ENCODE measurements around the gene PRPF40A. TPM values are rescaled to one million over a fixed set of nuclear protein-coding genes. Genes with fewer than 3 reads are reported as not detected.
A peak's percentile ranks its signal among the peaks of the same experiment; 100 is the strongest.
"Not testable (repeated sequence)": the region's sequence is repeated elsewhere in the genome, so short reads cannot be mapped to it uniquely, and the experiment has no call there.

The PRPF40A gene
- total and polyA plus RNA-seq, 2 experiments from 2014 or later = 86.1 to 112 TPM

GRCh38 chr2:152762202-152762601, 44.9 kb upstream of the PRPF40A start:
- no peak overlapping the region for H3K9ac ChIP-seq
- 38 to 42% methylated on average over 5 of the region's 5 CpGs for WGBS, 2 experiments (ENCODE audit: low coverage in 1 of 2, low lambda C conversion rate in 2 of 2, missing lambda C conversion rate in 2 of 2)
- no peaks in the 10 kb centered on the region for H3K79me2 ChIP-seq (ENCODE audit: insufficient read depth)
- peak overlapping the region; percentile 28; the same call in 1 of the 2 replicates for H2AFZ ChIP-seq
- H3K36me3 ChIP-seq (ENCODE audit: low read depth) = peaks cover 11% of the 10 kb centered on the region; the same call in 1 of the 2 replicates
- peak overlapping the region; percentile 15 for H3K4me2 ChIP-seq (ENCODE audit: unreplicated experiment)
- no peaks in the 10 kb centered on the region for H4K20me1 ChIP-seq (ENCODE audit: insufficient read depth)
- TF ChIP-seq EZH2 (IDR thresholded peaks at IDR 0.05; ENCODE audit: insufficient read depth, poor library complexity, severe bottlenecking) = no peak
- no peak for TF ChIP-seq EZH2phosphoT487 (IDR thresholded peaks at IDR 0.05; ENCODE audit: insufficient read depth, low read depth)
- in situ Hi-C loops (cut with MboI) = loop anchor here (25.0 kb wide), 1 partner anchor 1625 kb away; no protein-coding TSS in a partner anchor
- H3F3A ChIP-seq (ENCODE audit: insufficient read depth) = 0 out of 2 replicates have a peak, but pooled peaks cover 14% of the 10 kb centered on the region
- H3K27me3 ChIP-seq (replicated peaks; ENCODE audit: insufficient read depth) = no peaks in the 10 kb centered on the region
- peak; percentile 77 for DNase-seq
- peaks cover 17% of the 10 kb centered on the region for H3K4me1 ChIP-seq (ENCODE audit: insufficient read depth)
- H3K27ac ChIP-seq = peak overlapping the region; percentile 53
- no peak overlapping the region for H3K4me3 ChIP-seq
- H3K9me3 ChIP-seq (ENCODE audit: low read depth) = no peaks in the 10 kb centered on the region
- no peaks in the 10 kb centered on the region for H3K9me2 ChIP-seq (ENCODE audit: insufficient read depth)

GRCh38 chr2:152761214-152761613, 44.0 kb upstream of the PRPF40A start:
- Histone ChIP-seq H3K4me2 (ENCODE audit: unreplicated experiment) (no peak overlapping the region), H3K9ac (no peak overlapping the region), H3K4me1 (ENCODE audit: insufficient read depth) (peaks cover 15% of the 10 kb centered on the region), H3F3A (ENCODE audit: insufficient read depth) (0 out of 2 replicates have a peak, but pooled peaks cover 13% of the 10 kb centered on the region), H3K4me3 (no peak overlapping the region), H3K79me2 (ENCODE audit: insufficient read depth) (no peaks in the 10 kb centered on the region), H3K27ac (no peak overlapping the region), H4K20me1 (ENCODE audit: insufficient read depth) (no peaks in the 10 kb centered on the region), H3K27me3 (replicated peaks; ENCODE audit: insufficient read depth) (no peaks in the 10 kb centered on the region), H3K36me3 (ENCODE audit: low read depth) (peaks cover 20% of the 10 kb centered on the region; the same call in 1 of the 2 replicates), H2AFZ (no peak overlapping the region), H3K9me3 (ENCODE audit: low read depth) (no peaks in the 10 kb centered on the region), H3K9me2 (ENCODE audit: insufficient read depth) (no peaks in the 10 kb centered on the region)
- in situ Hi-C loops (cut with MboI) = loop anchor here (25.0 kb wide), 1 partner anchor 1626 kb away; no protein-coding TSS in a partner anchor
- WGBS, 2 experiments (ENCODE audit: low coverage in 1 of 2, low lambda C conversion rate in 2 of 2, missing lambda C conversion rate in 2 of 2) = 91% methylated on average over 4 of the region's 4 CpGs
- no peak for TF ChIP-seq EZH2 (IDR thresholded peaks at IDR 0.05; ENCODE audit: insufficient read depth, poor library complexity, severe bottlenecking)
- no peak for TF ChIP-seq EZH2phosphoT487 (IDR thresholded peaks at IDR 0.05; ENCODE audit: insufficient read depth, low read depth)
- no peak for DNase-seq

GRCh38 chr2:152759290-152760072, 42.2 kb upstream of the PRPF40A start:
- peaks cover 20% of the 10 kb centered on the region; the same call in 1 of the 2 replicates for H3K36me3 ChIP-seq (ENCODE audit: low read depth)
- in situ Hi-C loops (cut with MboI) = loop anchor here (25.0 kb wide), 1 partner anchor 1628 kb away; no protein-coding TSS in a partner anchor
- no peaks in the 10 kb centered on the region for H3K9me3 ChIP-seq (ENCODE audit: low read depth)
- 0 out of 2 replicates have a peak, but pooled peaks cover 13% of the 10 kb centered on the region for H3F3A ChIP-seq (ENCODE audit: insufficient read depth)
- no peak overlapping the region for H3K4me2 ChIP-seq (ENCODE audit: unreplicated experiment)
- peak; percentile 12 for DNase-seq
- H3K4me1 ChIP-seq (ENCODE audit: insufficient read depth) = peaks cover 15% of the 10 kb centered on the region
- H3K9me2 ChIP-seq (ENCODE audit: insufficient read depth) = no peaks in the 10 kb centered on the region
- TF ChIP-seq EZH2phosphoT487 (IDR thresholded peaks at IDR 0.05; ENCODE audit: insufficient read depth, low read depth) (no peak), EZH2 (IDR thresholded peaks at IDR 0.05; ENCODE audit: insufficient read depth, poor library complexity, severe bottlenecking) (no peak)
- no peaks in the 10 kb centered on the region for H3K79me2 ChIP-seq (ENCODE audit: insufficient read depth)
- H4K20me1 ChIP-seq (ENCODE audit: insufficient read depth) = no peaks in the 10 kb centered on the region
- H3K9ac ChIP-seq = no peak overlapping the region
- H3K27ac ChIP-seq = no peak overlapping the region
- 85 to 90% methylated on average over 6 of the region's 6 CpGs for WGBS, 2 experiments (ENCODE audit: low coverage in 1 of 2, low lambda C conversion rate in 2 of 2, missing lambda C conversion rate in 2 of 2)
- no peak overlapping the region for H3K4me3 ChIP-seq
- no peaks in the 10 kb centered on the region for H3K27me3 ChIP-seq (replicated peaks; ENCODE audit: insufficient read depth)
- H2AFZ ChIP-seq = no peak overlapping the region

GRCh38 chr2:152755029-152755428, 37.8 kb upstream of the PRPF40A start:
- no peaks in the 10 kb centered on the region for H4K20me1 ChIP-seq (ENCODE audit: insufficient read depth)
- H3K9ac ChIP-seq = no peak overlapping the region
- H3K4me2 ChIP-seq (ENCODE audit: unreplicated experiment) = no peak overlapping the region
- H3K9me3 ChIP-seq (ENCODE audit: low read depth) = no peaks in the 10 kb centered on the region
- peak; percentile 8 for DNase-seq
- H2AFZ ChIP-seq = no peak overlapping the region
- in situ Hi-C loops (cut with MboI) = loop anchor here (25.0 kb wide), 1 partner anchor 1632 kb away; no protein-coding TSS in a partner anchor
- no peak overlapping the region for H3K27ac ChIP-seq
- no peak for TF ChIP-seq EZH2phosphoT487 (IDR thresholded peaks at IDR 0.05; ENCODE audit: insufficient read depth, low read depth)
- TF ChIP-seq EZH2 (IDR thresholded peaks at IDR 0.05; ENCODE audit: insufficient read depth, poor library complexity, severe bottlenecking) = no peak
- 90 to 91% methylated on average over 13 of the region's 13 CpGs for WGBS, 2 experiments (ENCODE audit: low coverage in 1 of 2, low lambda C conversion rate in 2 of 2, missing lambda C conversion rate in 2 of 2)
- no peak overlapping the region for H3K4me3 ChIP-seq
- H3K79me2 ChIP-seq (ENCODE audit: insufficient read depth) = no peaks in the 10 kb centered on the region; the same call in 1 of the 2 replicates
- no peaks in the 10 kb centered on the region for H3K9me2 ChIP-seq (ENCODE audit: insufficient read depth)
- H3K4me1 ChIP-seq (ENCODE audit: insufficient read depth) = no peaks in the 10 kb centered on the region; the same call in 1 of the 2 replicates
- no peaks in the 10 kb centered on the region for H3F3A ChIP-seq (ENCODE audit: insufficient read depth)
- peaks cover 19% of the 10 kb centered on the region for H3K36me3 ChIP-seq (ENCODE audit: low read depth)
- H3K27me3 ChIP-seq (replicated peaks; ENCODE audit: insufficient read depth) = no peaks in the 10 kb centered on the region

GRCh38 chr2:152747751-152748150, 30.5 kb upstream of the PRPF40A start:
- DNase-seq; H3K4me3 ChIP-seq; H3K9me3 ChIP-seq (ENCODE audit: low read depth); H3K36me3 ChIP-seq (ENCODE audit: low read depth); H3K27ac ChIP-seq; H3F3A ChIP-seq (ENCODE audit: insufficient read depth); H2AFZ ChIP-seq; H3K27me3 ChIP-seq (replicated peaks; ENCODE audit: insufficient read depth); H4K20me1 ChIP-seq (ENCODE audit: insufficient read depth); H3K79me2 ChIP-seq (ENCODE audit: insufficient read depth); H3K4me1 ChIP-seq (ENCODE audit: insufficient read depth); H3K9me2 ChIP-seq (ENCODE audit: insufficient read depth); H3K4me2 ChIP-seq (ENCODE audit: unreplicated experiment); H3K9ac ChIP-seq: not testable (repeated sequence)
- 81 to 82% methylated on average over 3 to 4 of the region's 4 CpGs for WGBS, 2 experiments (ENCODE audit: low coverage in 1 of 2, low lambda C conversion rate in 2 of 2, missing lambda C conversion rate in 2 of 2)
- in situ Hi-C loops (cut with MboI) = loop anchor here (25.0 kb wide), 1 partner anchor 765 kb away; no protein-coding TSS in a partner anchor
